H9 (cell line): ENCODE measurements around the gene CMSS1. TPM values are rescaled to one million over a fixed set of nuclear protein-coding genes. Genes with fewer than 3 reads are reported as not detected.

ENCODE experiments used
- DNase-seq: peaks from one replicate; pipeline ENCODE4 v3.0.0-alpha.2; 2017
- H2AFZ ChIP-seq: one replicate; pipeline ENCODE4 v1.6.1; 2013; ENCODE audit warnings: mild to moderate bottlenecking, low read length, control low read depth, moderate library complexity
- H2AK5ac ChIP-seq: 2 replicates; pipeline ENCODE4 v1.6.1; 2013; ENCODE audit warnings: low read length, control low read depth, mixed read lengths; ENCODE audit not compliant: insufficient read length
- H2BK120ac ChIP-seq: one replicate; pipeline ENCODE4 v1.6.1; 2013; ENCODE audit warnings: low read depth, mild to moderate bottlenecking, low read length, control low read depth, inconsistent platforms; ENCODE audit not compliant: poor library complexity, severe bottlenecking
- H2BK12ac ChIP-seq: 2 replicates; pipeline ENCODE4 v1.6.1; 2013; ENCODE audit warnings: low read length, control low read depth, mixed read lengths, low read depth; ENCODE audit not compliant: insufficient read length
- H2BK15ac ChIP-seq: 2 replicates; pipeline ENCODE4 v1.6.1; 2013; ENCODE audit warnings: low read depth, low read length, control low read depth
- H2BK20ac ChIP-seq: one replicate; pipeline ENCODE4 v1.6.1; 2013; ENCODE audit warnings: low read depth, mild to moderate bottlenecking, low read length, control low read depth, inconsistent platforms; ENCODE audit not compliant: poor library complexity, severe bottlenecking
- H2BK5ac ChIP-seq: 2 replicates; pipeline ENCODE4 v1.6.1; 2013; ENCODE audit warnings: low read length, control low read depth, mixed read lengths; ENCODE audit not compliant: insufficient read length
- H3K14ac ChIP-seq: 2 replicates; pipeline ENCODE4 v1.6.1; 2013; ENCODE audit warnings: low read length, control low read depth; ENCODE audit not compliant: insufficient read depth
- H3K18ac ChIP-seq: 2 replicates; pipeline ENCODE4 v1.6.1; 2013; ENCODE audit warnings: low read depth, mild to moderate bottlenecking, mixed read lengths, low read length, control low read depth; ENCODE audit not compliant: insufficient read length
- H3K23ac ChIP-seq: 2 replicates; pipeline ENCODE4 v1.6.1; 2013; ENCODE audit warnings: low read length, control low read depth, mixed read lengths, low read depth; ENCODE audit not compliant: insufficient read length
- H3K23me2 ChIP-seq: 2 replicates; pipeline ENCODE4 v1.6.1; 2013; ENCODE audit warnings: low read depth, mild to moderate bottlenecking, mixed read lengths, low read length, control low read depth; ENCODE audit not compliant: insufficient read length, poor library complexity, severe bottlenecking
- H3K27ac ChIP-seq: 2 replicates; pipeline ENCODE4 v1.5.1; 2013; ENCODE audit warnings: low read length, control low read depth, mixed read lengths, low read depth; ENCODE audit not compliant: insufficient read length
- H3K27me3 ChIP-seq: 2 replicates; pipeline ENCODE4 v1.6.1; 2013; ENCODE audit warnings: low read length, control low read depth, inconsistent platforms; ENCODE audit not compliant: insufficient read depth
- H3K4ac ChIP-seq: 2 replicates; pipeline ENCODE4 v1.6.1; 2013; ENCODE audit warnings: low read depth, mild to moderate bottlenecking, control low read depth, inconsistent platforms, low read length, moderate library complexity
- H3K4me1 ChIP-seq: 2 replicates; pipeline ENCODE4 v1.6.1; 2013; ENCODE audit warnings: low read length, control low read depth, inconsistent platforms; ENCODE audit not compliant: insufficient read depth
- H3K4me2 ChIP-seq: 2 replicates; pipeline ENCODE4 v1.6.1; 2013; ENCODE audit warnings: low read length, control low read depth, mixed read lengths; ENCODE audit not compliant: insufficient read length, insufficient read depth
- H3K56ac ChIP-seq: 2 replicates; pipeline ENCODE4 v1.6.1; 2013; ENCODE audit warnings: low read depth, mild to moderate bottlenecking, mixed read lengths, low read length, control low read depth; ENCODE audit not compliant: insufficient read length
- H3K79me1 ChIP-seq: 2 replicates; pipeline ENCODE4 v1.6.1; 2013; ENCODE audit warnings: low read depth, mild to moderate bottlenecking, moderate library complexity, low read length, control low read depth, inconsistent platforms; ENCODE audit not compliant: insufficient read depth, poor library complexity, severe bottlenecking
- H3K79me2 ChIP-seq: 2 replicates; pipeline ENCODE4 v1.6.1; 2013; ENCODE audit warnings: low read length, control low read depth, inconsistent platforms; ENCODE audit not compliant: insufficient read depth
- H3K9ac ChIP-seq: 2 replicates; pipeline ENCODE4 v1.6.1; 2013; ENCODE audit warnings: low read length, control low read depth, mixed read lengths; ENCODE audit not compliant: insufficient read length; ENCODE audit errors: extremely low read depth
- H3K9me3 ChIP-seq: one replicate; pipeline ENCODE4 v1.6.1; 2013; ENCODE audit warnings: low read depth, low read length, inconsistent platforms; ENCODE audit not compliant: control insufficient read depth
- H3T11ph ChIP-seq: one replicate; pipeline ENCODE4 v1.6.1; 2013; ENCODE audit warnings: mild to moderate bottlenecking, low read length, control low read depth, inconsistent platforms
- H4K20me1 ChIP-seq: one replicate; pipeline ENCODE4 v1.6.1; 2013; ENCODE audit not compliant: control insufficient read depth, insufficient read length, insufficient read depth
- H4K5ac ChIP-seq: 2 replicates; pipeline ENCODE4 v1.6.1; 2013; ENCODE audit warnings: low read depth, mild to moderate bottlenecking, mixed read lengths, low read length, control low read depth; ENCODE audit not compliant: insufficient read length
- H4K8ac ChIP-seq: replicated peaks from 2 replicates; pipeline ENCODE4 v1.6.1; 2013; ENCODE audit warnings: low read length, control low read depth, mixed read lengths, low read depth; ENCODE audit not compliant: insufficient read length
- H4K91ac ChIP-seq: 2 replicates; pipeline ENCODE4 v1.6.1; 2013; ENCODE audit warnings: low read depth, mild to moderate bottlenecking, moderate library complexity, mixed read lengths, low read length, control low read depth; ENCODE audit not compliant: insufficient read length
- H3K27ac Mint-ChIP-seq, 3 experiments: 2 replicates in 2 of 3; 3 replicates in 1 of 3; pipeline ENCODE4 v1.8.0; 2020 to 2021; ENCODE audit warnings: mixed read lengths in 3 of 3, mild to moderate bottlenecking in 1 of 3, moderate library complexity in 1 of 3
- H3K27me3 Mint-ChIP-seq: 2 replicates; pipeline ENCODE4 v1.8.0; 2021; ENCODE audit warnings: low read depth, mild to moderate bottlenecking, moderate library complexity, mixed read lengths
- H3K36me3 Mint-ChIP-seq, 3 experiments: 2 replicates in 2 of 3; 3 replicates in 1 of 3; pipeline ENCODE4 v1.8.0; 2020 to 2021; ENCODE audit warnings: low read depth in 3 of 3, mixed read lengths in 3 of 3; ENCODE audit not compliant: insufficient read depth in 1 of 3
- H3K4me1 Mint-ChIP-seq, 2 experiments: 2 replicates each; pipeline ENCODE4 v1.8.0; 2020; ENCODE audit warnings: mixed read lengths in 2 of 2
- H3K4me3 Mint-ChIP-seq, 2 experiments: 2 replicates in 1 of 2; 3 replicates in 1 of 2; pipeline ENCODE4 v1.8.0; 2020 to 2021; ENCODE audit warnings: mild to moderate bottlenecking in 2 of 2, mixed read lengths in 2 of 2, moderate library complexity in 1 of 2
- H3K9me3 Mint-ChIP-seq, 2 experiments: 2 replicates in 1 of 2; 3 replicates in 1 of 2; pipeline ENCODE4 v1.8.0; 2020; ENCODE audit warnings: mild to moderate bottlenecking in 2 of 2, mixed read lengths in 2 of 2, moderate library complexity in 1 of 2
- CTCF ChIP-seq: fragments of 200-600 bp; sonication (generic); conservative IDR thresholded peaks from 3 replicates; pipeline ENCODE4 v1.8.0; 2021; ENCODE audit warnings: antibody characterized with exemption, mild to moderate bottlenecking
- WGBS: extraction: QIAGEN DNeasy Blood & Tissue Kit; methylation state at CpG from one replicate; pipeline ENCODE4 v1.1.7; 2013; ENCODE audit warnings: missing lambda C conversion rate, low lambda C conversion rate, mixed read lengths; ENCODE audit not compliant: insufficient read length; ENCODE audit errors: extremely low coverage; 5-methylcytosine and 5-hydroxymethylcytosine counted together
- total RNA-seq: library from RNA; stranded (reverse); gene quantifications from 2 replicates; pipeline ENCODE4 v1.2.1, GENCODE V29; 2021

CMSS1 gene
- total RNA-seq, 1 experiment from 2014 or later: 61.8 TPM

- Mint-ChIP-seq H3K27ac (no peak overlapping the region), H3K4me3 (no peak overlapping the region), H3K4me1 (peaks cover 23 to 25% of the 10 kb centered on the region in 2 experiments), H3K9me3 (no peaks in the 10 kb centered on the region; a peak in 1 of 5 replicates), H3K36me3 (no peaks in the 10 kb centered on the region; a peak in 1 of 7 replicates), H3K27me3 (no peaks in the 10 kb centered on the region)
- no peak overlapping the region for H3K14ac ChIP-seq
- no peak overlapping the region for H3K18ac ChIP-seq
- peaks cover 8% of the 10 kb centered on the region; the same call in 1 of the 2 replicates for H3K4me1 ChIP-seq
- H2AFZ ChIP-seq: no peak overlapping the region
- no CpG with 5 or more reads among the region's 2 CpGs for WGBS
- no peak overlapping the region for H3K9ac ChIP-seq
- no peaks in the 10 kb centered on the region for H3K23me2 ChIP-seq
- H2BK15ac ChIP-seq: no peak overlapping the region
- H4K91ac ChIP-seq: no peak overlapping the region
- no peak overlapping the region for H3K56ac ChIP-seq
- H4K8ac ChIP-seq: no peak overlapping the region
- H2BK20ac ChIP-seq: no peak overlapping the region
- TF ChIP-seq CTCF: no peak
- no peaks in the 10 kb centered on the region for H3K27me3 ChIP-seq
- no peak overlapping the region for H2BK5ac ChIP-seq
- H4K5ac ChIP-seq: no peak overlapping the region
- no peak overlapping the region for H3K23ac ChIP-seq
- no peak overlapping the region for H3K4me2 ChIP-seq
- no peaks in the 10 kb centered on the region for H3K79me1 ChIP-seq
- H3T11ph ChIP-seq: no peak overlapping the region
- H3K79me2 ChIP-seq: no peaks in the 10 kb centered on the region
- no peak overlapping the region for H3K27ac ChIP-seq
- no peaks in the 10 kb centered on the region for H4K20me1 ChIP-seq
- H2BK12ac ChIP-seq: no peak overlapping the region
- H3K4ac ChIP-seq: no peak overlapping the region
- H2BK120ac ChIP-seq: no peak overlapping the region
- H3K9me3 ChIP-seq: no peaks in the 10 kb centered on the region
- H2AK5ac ChIP-seq: no peak overlapping the region
- DNase-seq: no peak
Measured at GRCh38 chr3:99891610-99892285, 74.1 kb downstream of the CMSS1 start.
